ENCODE data around the gene IL27RA.

Gene IL27RA

GRCh38 chr19:14061081-14061749 is 29.7 kb downstream of the IL27RA start:
- DNase-seq: no peak

GRCh38 chr19:14061751-14062557 is 30.4 kb downstream of the IL27RA start, which contains the start of gene PALM3:
Gene PALM3, minus strand, starts transcription at chr19:14062076. Its CDS starts 96 bp downstream, at chr19:14061980.
- DNase-seq: no peak

GRCh38 chr19:14062558-14062855 is 30.9 kb downstream of the IL27RA start:
- DNase-seq: no peak

DNA sequence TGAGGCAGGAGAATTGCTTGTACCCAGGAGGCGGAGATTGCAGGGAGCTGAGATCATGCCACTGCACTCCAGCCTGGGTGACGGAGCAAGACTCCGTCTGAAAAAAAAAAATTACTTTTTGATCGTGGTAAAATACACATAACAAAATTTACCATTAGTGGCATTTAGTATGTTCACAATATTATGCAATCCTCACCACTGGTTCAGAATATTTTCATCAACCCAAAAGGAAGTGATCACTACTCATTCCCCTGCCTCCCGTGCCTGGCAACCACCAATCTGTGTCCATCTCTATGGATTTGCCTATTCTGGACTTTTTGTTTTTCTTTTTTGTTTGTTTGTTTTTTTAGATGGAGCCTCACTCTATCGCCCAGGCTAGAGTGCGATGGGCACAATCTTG is 31.5 kb downstream of the IL27RA start:
- no peak for DNase-seq

- DNase-seq: no peak
Observed at GRCh38 chr19:14066134-14066533, 34.6 kb downstream of the IL27RA start.

DNA sequence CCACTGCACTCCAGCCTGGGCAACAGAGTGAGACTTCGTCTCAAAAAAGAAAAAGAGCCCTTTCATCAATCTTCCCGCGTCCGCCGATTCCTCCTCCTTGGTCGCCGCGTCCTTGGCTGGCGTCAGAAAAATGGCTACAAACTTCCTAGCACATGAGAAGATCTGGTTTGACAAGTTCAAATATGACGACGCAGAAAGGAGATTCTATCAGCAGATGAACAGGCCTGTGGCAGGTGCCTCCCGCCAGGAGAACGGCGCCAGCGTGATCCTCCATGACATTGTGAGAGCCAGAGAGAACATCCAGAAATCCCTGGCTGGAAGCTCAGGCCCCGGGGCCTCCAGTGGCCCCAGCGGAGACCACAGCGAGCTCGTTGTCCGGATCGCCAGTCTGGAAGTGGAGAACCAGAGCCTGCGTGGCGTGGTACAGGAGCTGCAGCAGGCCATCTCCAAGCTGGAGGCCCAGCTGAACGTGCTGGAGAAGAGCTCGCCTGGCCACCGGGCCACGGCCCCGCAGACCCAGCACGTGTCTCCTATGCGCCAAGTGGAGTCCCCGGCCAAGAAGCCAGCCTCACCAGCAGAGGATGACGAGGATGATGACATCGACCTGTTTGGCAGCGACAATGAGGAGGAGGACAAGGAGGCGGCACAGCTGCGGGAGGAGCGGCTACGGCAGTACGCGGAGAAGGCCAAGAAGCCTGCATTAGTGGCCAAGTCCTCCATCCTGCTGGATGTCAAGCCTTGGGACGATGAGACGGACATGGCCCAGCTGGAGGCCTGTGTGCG is 38.9 kb downstream of the IL27RA start:
- DNase-seq: no peak

DNA sequence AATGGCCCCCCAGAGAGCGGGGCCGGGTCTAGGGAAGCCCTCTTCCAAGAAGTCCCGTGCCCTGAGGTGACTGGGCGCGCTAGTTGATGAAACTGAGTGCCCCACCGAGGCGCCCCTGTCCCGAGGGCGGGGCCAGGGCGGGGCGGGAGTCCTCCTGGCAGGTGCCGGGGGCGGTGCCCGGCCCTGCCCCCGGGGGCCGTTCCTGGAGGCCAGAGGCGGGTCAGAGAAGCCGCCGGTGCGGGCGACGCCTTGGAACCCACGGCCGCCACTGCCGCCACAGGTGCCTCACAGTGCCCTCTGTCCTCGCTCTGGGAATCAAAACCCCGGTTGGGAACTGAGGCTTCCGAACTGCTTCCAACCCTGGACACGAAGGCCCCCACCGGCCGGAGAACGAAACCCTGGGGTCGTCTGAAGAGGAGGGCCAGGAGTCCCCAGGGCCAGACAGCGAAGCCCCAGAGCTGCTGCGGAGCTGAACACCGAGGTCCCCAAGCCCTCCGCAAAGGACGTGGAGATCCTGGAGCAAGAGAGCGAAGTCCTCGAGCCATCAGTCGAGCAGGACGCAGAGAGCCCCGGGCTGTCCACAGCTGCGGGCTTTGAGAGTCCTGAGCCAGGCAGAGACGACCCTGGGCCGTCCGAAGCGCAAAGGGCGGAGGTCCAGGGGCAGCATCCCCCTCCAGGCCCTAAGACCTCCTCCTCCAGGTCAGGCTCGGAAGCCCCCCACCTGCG is 41.1 kb downstream of the IL27RA start, which contains the start of gene MISP3:
Gene MISP3, plus strand, starts transcription at position 252 of the 726 bp plus-strand sequence. CDS start 524 bp downstream, outside the sequence.
- no peak for DNase-seq

- no peak for DNase-seq
Observed at GRCh38 chr19:14073261-14073924, 41.8 kb downstream of the IL27RA start.

- no peak for DNase-seq
Observed at GRCh38 chr19:14073925-14074838, 42.6 kb downstream of the IL27RA start.

- no peak for DNase-seq
Observed at GRCh38 chr19:14078411-14078810, 46.8 kb downstream of the IL27RA start.

GRCh38 chr19:14080887-14081796 is 49.6 kb downstream of the IL27RA start:
- DNase-seq: peak; percentile 99

GRCh38 chr19:14081797-14082674 is 50.5 kb downstream of the IL27RA start:
- no peak for DNase-seq

DNA sequence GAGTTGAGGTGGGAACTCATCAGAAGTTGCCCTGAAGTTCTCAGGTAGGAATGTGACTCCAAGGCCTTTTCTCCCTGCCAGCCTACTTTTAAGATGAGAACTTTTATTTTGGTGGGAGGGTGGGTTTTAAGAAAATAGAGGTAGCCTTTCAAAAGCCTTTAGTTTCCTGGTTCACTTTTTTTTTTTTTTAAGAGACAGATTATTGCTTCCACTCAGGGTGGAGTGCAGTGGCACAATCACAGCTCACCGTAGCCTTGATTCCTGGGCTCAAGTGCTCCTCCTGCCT is 51.1 kb downstream of the IL27RA start:
- no peak for DNase-seq

DNA sequence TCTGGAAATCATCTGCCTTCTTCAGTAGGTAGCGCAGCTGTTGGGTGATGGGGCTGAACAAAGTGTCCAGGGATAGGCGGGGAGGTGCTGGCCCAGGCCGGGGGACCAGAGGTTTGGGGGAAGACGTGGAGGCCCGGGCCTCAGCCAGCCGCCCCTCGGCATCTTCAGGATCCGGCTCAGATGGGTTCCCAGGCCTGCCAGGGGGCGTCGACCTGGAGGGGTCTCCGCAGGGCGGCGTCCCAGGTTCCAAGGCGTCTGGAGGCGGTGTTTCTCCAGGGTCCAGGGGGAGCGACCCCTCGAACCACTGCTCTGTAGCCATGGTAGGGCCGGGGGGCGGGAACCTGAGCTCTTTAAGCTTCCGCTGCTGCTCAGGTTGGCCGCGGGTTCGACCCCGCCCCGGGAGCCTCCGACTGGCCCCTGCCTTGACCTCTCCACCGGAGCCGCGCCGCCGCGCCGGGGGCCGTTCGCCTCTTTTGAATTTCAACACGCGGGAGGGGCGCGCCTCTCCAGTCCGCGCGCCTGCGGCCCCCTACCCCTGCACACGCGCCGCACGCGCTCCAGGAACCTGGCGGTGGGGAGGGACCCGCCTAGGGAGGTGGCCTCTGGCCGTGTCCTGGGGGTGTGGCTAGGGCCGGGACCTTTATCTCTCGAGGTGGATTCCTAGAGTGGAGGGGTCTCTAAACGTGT is 53.9 kb downstream of the IL27RA start, which contains the start of gene C19orf67:
Gene C19orf67, minus strand, starts transcription at position 475 of the 687 bp plus-strand sequence. Its CDS starts 156 bp downstream, at position 319.
- no peak for DNase-seq

DNA sequence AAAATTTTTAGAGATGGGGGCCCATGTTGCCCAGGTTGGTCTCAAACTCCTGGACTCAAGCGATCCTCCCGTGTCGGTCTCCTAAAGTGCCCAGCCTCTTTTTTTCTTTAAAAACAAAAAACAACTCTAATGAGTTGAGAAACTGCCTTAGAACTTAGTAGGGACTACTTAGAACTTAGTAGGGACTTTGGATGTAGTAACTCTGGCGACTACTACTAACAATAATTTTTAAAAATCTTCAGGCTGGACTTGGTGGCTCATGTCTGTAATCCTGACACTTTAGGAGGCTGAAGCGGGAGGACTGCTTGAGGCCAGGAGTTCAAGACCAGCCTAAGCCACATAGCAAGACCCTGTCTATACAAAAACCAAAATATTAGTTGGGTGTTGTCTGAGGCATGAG is 54.5 kb downstream of the IL27RA start:
- DNase-seq: no peak

- no peak for DNase-seq
Observed at GRCh38 chr19:14088634-14089411, 57.3 kb downstream of the IL27RA start.

DNA sequence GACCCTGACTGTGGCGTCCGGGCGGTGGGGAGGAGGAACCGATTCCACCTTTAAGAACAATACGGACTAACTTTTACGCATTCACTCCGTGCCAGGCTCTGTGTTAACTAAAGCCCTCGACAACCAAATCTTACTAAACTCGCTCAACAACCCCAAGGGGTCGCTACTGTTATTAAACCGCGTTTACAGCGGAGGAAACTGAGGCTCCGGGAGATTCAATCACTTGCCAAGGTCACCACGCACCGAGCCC is 57.8 kb downstream of the IL27RA start:
- DNase-seq: no peak

Data from SHP77 treated with DMSO at 0.1 percent for 48 hours (cell line).